HL-60/S4 treated with phorbol 12-myristate 13-acetate at 8.2 ng/mL for 4 days and 3 days (cell line): ENCODE measurements around the gene KHSRP.
"Not testable (repeated sequence)": the region's sequence is repeated elsewhere in the genome, so short reads cannot be mapped to it uniquely, and the experiment has no call there.

Experiments used
- in situ Hi-C: fragments of 300-500 bp; cut with MboI; formaldehyde crosslinking; loops from 2 replicates; pipeline ENCODE4 v1.15.0; 2022; ENCODE audit warnings: low sequenced_read_pairs

The KHSRP gene

DNA sequence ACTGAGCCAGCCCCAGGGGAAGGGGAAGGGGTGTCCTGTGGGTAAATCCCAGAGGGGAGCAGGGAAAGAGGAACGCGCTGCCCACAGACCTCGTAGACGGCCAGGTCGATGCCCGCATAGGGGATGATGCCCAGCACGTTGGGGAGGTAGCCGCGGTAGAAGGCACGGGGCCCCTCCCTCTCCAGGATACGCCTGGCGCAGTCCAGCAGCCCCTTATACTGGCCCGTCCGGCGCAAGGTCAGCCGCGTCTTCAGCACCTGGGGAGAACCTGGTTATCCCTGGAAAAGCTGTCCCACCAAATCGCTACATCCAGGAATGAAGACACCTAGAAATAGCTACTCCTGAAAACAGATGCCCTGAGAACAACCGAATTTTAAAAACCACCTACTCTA lies 27.6 kb upstream of the KHSRP start:
- in situ Hi-C loops = no loop called here

DNA sequence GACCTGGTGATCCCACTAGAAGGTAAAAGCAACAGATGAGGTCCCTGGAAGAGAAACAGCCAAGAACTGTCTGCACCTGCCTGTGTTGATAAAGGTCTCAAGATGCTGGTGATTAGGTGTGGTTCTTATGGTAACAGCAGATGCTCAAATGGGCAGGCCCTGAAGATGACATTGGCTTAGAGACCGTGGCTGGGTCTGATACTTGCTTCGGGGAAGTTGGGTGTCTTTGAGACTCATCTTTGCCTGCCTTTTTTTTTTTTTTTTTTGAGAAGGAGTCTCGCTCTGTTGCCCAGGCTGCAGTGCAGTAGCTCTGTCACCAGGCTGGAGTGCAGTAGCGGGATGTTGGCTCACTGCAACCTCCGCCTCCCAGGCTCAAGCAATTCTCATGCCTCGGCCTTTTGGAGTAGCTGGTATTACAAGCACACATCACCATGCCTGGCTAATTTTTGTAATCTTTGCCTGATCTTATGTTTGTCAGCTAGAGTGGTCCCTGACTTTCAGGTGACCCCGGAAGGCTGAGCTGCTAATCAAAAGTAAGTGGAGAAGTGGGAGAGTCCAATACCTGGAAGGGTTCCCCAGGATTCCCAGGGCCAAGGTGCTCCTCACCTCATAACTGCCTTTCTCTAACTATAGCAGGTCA lies 27.1 kb upstream of the KHSRP start:
- in situ Hi-C loops = no loop called here

DNA sequence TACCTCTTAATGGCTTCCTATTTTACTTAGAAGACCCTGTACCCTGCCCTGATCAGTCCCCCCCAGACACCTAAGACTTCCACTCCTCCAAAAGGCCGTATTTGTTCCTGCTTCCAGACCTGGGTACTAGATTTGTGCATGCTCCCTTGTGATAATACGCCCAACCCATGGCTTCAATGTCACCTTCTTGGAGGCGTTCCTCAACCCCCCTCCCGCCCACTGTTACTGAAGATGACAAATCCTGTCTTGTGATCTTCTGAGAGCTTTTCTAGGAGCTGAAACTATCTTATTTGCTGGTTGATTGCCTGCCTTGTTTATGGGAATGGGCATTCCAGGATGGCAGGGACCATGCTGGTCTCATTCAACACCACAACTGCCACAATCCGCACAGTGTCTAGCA lies 25.6 kb upstream of the KHSRP start:
- in situ Hi-C loops = no loop called here

DNA sequence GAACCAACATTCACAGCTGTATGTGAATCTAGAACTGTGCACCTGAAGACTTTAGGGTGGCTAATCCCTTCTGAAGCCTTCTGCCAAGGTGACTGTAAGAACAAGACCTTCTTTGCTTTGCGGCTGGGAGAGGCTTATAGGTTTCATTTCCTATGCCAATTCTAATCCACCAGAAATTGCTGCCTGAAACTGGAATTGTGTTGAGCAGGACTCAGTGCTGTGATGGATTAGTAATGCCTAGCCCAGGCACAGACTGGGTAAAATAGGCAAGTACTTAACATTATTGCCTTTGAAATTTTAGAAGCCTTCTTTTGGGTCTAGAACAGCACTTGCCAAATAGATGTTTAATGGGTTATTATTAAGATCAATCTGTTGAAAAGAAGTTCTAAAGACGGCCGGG lies 23.4 kb upstream of the KHSRP start:
- in situ Hi-C loops = no loop called here

DNA sequence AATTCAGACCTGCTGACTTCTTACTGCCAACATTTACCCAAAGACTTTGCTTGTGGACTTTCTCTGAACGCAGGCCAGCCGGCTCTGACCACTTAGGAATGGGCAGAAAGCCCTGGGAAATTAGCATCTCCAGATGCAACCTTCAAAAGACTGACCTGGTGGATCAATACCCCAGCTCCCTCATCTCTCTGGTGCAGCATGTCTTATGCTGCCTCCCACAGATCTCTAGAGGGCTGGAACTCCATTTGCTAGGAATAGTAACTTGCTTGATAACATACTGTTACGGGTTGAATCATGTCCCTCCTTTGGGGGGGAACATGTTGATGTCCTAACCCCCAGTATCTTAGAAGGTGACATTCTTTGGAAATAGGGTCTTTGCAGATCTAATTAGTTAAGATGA lies 21.8 kb upstream of the KHSRP start:
- in situ Hi-C loops = no loop called here

DNA sequence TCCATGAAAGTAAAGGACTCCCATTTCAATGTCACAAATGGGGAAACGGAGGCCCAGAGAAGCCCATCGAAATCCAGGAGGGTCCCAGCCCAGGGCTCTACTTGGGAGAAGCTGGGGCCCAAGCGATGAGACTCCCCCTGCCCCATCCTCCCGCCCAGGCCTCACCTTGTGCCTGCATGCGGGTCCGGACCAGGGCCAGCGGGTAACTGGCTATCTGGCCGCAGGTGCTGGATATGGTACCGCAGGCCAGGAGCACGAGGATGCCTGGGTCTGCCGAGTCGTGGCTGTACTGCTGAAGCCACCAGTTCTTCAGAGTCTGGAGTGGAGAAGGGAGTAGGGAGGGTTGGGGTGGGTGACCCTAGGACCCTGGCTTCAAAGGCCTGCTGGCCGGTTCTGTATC lies 19.4 kb upstream of the KHSRP start:
- in situ Hi-C loops = no loop called here

DNA sequence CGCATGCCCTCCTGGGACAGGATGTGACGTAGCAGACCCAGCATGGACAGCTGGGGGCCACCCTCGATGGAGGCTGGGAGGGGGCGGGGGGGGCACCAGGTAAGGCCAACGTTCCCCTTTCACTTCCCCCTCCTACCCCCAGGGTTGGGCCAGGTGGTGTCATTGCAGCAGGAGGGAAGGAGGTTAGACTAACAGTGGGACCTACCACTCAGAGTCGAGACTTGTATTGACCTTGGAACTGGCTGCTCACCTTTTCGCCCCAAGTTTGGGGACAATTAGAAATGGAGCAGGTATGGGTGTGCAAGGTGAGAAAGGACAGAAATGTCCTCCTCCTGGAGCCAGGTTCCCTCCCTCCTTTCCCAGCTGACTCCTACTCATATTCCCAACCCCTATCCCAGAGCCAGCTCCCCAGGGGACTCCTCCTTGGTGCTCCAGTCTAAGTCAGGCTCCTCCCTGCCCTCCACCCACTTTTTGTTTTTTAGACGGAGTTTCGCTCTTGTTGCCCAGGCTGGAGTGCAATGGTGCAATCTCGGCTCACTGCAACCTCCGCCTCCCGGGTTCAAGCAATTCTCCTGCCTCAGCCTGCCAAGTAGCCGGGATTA lies 17.6 kb upstream of the KHSRP start:
- in situ Hi-C loops = no loop called here

DNA sequence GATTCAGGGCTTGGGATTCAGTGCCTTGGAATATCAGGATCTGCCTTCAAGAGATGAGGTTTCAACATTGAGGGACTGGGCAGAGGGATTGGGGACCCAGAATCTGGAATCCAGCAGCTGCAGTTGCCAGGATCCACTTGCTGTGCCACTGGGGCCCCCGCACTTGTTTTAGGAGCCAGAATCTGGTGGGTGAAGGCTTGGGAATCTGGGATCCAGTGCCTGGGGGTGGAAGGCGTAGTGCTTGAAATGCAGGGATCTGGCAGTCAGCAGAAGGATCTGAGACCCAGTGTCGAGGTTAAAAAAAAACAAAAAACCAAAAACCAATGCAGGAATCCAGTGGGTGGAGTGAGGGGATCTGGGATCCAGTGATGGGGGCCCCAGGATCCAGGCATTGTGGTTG lies 16.3 kb upstream of the KHSRP start:
- in situ Hi-C loops = no loop called here

DNA sequence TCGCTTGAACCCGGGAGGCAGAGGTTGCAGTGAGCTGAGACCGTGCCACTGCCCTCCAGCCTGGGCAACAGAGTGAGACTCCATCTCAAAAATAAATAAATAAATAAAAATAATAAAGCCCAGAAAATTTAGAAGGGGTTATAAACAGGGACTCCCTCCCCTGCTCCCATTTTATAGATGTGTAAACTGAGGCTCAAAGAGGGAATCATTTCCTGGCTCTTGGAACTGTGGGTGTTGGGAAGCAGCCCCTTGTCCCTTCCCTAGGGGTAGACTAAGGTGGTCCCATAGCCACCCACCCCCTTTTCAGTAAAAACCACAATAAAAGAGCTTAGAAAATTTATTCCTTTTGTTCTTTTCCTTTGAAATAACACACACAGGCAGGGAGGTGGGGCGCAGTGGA lies 15.1 kb upstream of the KHSRP start:
- in situ Hi-C loops = no loop called here

DNA sequence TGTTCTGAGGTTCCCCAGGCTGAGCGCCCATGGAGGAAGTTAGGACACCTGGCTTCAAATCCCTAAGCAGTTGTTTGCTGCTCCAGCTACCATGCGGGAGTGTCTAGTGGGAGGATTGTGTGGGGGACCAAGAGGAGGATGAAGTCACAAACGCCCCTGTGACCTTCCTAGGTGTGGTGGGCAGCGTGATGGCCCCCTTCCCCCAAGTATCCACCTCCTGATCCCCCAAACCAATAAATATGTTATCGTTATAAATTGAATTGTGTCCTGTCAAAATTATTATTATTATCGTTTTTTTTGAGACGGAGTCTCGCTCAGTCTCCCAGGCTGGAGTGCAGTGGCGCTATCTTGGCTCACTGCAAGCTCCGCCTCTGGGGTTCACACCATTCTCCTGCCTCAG lies 9.1 kb upstream of the KHSRP start, which contains the start of gene SLC25A41:
TSS of gene SLC25A41 (minus strand) at position 101 of the 400 bp plus-strand sequence. CDS start at position 31, 70 bp downstream.
- in situ Hi-C loops = no loop called here

DNA sequence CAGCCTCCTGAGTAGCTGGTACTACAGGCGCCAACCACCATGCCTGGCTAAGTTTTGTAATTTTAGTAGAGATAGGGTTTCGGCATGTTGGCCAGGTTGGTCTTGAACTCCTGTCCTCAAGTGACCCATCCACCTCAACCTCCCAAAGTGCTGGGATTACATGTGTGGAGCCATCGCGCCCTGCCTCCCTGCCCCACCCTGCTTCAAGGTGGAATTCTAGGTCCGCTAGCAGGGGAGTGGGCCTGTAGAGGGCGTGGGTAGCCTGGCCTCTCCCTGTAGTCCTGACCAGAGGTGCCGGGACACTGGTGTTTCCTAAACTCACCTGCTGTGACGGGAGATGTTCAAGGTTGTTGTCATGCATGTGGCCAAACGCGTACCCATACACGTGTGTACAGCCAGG lies 8.6 kb upstream of the KHSRP start:
- in situ Hi-C loops = no loop called here

DNA sequence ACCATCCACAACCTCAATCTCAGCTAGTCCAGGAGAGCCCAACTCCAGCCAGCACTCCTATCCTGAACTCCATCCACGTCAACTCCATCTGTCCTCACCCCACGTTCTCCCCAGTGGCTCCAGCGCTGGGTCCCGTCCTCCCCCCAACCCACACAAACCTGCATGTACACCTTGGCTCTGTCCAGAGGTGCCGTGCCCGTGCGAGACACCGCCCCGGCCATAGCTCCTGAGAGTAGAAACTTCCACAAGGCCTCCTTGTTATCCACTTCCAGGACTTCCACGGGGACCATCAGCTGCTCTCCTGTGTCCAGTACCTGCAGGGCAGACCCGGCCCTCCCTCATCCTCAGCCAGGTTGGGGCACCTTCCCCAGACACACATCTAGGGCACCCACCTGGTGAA lies 7.3 kb upstream of the KHSRP start:
- in situ Hi-C loops = no loop called here

DNA sequence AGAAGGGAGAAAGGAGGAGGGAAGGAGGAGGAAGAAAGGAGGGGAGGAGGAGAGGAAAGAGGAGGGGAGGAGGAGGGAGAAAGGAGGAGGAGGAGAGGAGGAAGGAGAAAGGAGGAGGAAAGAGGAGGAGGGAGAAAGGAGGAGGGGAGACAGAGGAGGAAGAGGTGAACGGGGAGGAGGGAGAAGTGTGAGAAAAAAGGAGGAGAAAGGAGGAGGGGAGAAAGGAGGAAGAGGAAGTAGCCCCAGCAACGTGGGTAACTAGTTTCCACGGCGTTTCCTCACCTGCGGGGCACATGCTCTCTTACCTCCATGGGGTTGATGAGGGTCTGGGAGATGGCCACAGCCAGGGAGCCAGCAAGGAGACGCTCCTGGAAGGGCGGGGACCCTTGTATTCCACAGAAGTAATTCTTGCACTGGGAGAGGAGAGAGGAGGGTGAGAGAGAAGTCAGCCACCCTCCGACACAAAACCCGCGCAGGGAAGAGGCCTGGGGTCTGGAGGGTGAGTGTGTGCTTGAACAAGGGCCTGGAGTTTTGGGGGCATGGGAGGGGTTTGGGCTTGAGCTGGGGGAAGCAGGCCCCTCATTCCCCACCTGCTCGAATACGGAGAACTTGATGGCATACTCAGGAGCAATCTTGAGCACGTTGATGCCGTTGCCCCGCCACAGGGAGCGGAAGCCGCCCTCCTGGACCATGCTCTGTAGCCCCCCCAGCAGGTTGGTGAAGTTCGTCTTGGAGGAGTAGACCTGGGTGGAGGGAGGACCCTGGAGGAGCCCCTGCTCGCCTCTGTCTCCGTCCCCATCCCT lies 5.0 kb upstream of the KHSRP start:
- in situ Hi-C loops = no loop called here

DNA sequence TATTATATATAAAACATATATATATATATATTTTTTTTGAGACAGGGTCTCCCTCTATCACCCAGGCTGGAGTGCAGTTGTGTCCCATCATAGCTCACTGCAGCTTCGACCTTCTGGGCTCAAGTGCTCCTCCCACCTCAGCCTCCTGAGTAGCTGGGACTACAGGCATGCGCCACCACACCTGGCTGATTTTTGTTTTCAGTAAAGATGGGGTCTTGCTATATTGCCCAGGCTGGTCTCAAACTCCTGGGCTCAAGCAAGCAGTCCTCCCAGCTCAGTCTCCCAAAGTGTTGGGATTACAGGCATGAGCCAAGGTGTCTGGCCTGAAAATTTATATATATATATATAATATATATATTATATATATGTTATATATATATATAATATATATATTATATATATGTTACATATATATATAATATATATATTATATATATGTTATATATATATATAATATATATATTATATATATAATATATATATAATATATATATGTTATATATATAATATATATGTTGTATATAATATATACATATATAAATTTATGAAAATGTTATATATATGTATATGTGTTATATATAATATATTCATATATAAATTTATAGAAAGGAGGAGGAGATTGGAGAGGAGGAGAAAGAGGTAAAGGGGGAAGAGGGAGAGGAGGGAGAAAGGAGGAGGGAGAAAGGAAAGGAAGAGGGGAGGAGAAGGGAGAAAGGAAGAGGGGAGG lies 4.2 kb upstream of the KHSRP start:
- in situ Hi-C loops = not testable (repeated sequence)

DNA sequence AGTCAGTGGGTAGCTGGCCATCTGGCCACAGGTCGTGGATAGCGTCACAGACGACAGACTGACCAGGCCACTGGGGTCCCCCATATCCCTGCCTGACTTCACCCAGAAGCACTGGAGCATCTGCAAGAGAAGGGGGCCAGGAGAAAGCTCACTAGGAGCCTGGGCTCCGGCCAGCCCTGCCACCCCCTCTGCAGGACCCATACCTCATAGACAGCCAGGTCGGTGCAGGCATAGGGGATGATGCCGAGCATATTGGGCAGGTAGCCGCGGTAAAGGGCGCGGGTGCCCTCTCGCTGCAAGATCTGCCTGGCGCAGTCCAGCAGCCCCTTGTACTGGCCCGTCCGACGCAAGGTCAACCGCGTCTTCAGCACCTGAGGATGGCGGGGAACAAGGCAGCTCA lies 2.5 kb upstream of the KHSRP start:
- in situ Hi-C loops = no loop called here

DNA sequence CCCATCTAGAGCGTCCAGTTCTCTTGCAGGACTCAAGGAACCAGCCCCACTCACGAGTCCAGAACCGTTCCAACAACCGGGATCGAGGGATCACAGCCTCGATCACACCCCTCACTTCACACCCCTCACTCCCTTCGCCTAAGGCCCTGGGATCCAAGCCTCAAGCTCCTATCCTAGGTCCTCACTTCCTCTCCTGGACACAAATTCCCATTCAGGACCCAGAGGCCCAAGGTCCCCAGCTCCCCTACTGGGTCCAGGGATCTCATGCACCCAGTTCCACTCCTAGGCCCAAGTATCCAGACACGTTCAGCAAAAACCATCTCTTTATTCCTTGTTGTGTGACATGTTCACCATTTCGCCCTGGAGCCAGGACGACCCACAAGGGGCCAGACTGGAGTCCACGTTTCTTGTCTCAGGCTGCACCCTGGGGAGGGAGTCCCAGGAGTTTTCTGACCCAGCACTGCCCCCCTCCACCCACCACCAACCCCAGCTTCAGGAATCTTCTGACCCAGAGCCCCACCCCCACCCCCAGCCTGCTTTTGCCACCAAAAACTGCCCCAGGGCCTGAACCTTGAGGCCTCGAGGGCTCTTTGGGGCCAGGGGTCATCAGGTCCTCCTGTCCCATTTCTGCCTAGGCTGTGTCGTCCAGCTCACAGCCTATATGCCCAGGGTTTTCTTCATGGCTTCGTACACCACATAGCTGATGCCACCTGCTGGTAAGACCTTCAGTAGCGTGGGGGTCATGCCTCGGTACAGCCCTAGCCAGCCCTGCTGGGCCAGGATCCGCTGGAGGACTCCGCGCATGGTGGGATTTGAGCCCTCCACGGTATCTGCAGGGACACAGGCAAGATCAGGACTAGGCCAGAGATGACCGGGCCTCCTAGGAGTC lies 1.4 kb upstream of the KHSRP start:
- in situ Hi-C loops = no loop called here

DNA sequence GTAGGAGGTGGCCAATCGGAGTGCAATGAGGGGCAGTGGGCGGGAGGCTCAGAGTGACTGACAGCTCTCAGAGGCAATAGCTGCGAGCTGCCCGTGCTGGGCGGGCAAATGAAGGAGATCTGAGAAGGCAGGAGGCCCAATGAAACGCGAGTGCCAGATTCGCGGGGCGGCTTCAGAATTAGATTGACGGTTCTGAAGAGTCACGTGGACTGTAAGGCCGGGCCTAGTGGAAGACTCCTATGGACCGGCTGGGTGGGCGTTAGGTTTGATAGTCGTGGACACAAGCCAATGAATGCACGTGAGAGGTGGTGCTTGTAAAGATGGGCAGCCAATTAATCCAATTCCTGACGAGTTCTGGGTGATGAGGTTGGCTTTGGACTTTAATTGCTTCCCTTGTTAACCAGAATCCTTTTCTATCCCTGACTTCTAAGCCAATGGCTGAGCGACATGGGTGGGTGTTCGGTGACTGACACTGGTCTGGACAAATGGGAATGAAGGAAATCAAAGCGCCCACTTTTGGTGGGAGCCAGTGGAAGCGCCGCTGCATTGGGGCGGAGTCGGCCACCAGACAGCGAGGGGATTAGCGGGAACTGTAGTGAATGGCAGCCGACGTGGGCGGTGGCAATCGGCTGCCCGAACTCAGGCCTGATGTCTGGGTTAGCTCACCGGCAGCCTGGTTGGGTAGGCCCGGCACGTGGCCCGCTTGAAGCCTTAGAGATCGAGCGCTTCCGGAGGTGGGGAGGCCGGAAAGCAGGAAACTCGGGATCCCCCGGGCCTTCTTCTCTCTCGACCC lies 524 bp upstream of the KHSRP start:
- in situ Hi-C loops = no loop called here

DNA sequence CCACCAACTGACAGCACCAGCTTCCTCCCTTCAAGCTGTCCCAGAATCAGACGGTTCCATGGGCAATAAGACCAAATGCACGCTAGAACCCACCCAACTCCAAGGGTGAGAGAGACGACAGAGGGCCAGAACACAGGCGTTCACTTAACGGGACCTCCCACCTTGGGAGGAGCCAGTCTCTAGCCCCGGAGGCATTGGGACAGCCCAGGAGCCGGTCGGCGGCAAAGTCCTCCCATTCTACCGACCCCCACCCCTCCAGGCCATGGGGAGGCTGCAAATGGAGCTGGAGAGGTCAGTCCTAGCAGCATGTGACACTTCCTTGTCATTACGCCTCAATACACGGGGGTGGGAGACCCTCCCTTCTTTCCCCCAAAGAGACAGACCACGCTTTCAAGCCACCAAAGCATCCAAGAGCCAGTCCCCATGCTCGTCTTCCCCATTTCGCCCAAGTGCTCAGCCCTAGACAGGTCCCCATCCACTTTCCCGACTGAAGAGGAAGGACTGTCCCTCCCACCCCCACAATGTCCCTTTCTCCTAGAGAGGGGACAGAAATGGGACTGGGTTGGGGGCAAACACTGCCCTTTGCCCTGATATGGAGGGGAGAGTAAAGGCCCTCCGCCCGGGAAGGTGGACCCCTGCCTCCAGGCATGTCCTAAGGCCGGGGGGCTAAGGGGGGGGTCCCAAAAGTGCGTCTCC lies 964 bp downstream of the KHSRP start:
- in situ Hi-C loops = no loop called here
